Subcutaneous adipose tissue (tissue), 4 donors: ENCODE results near the gene GPRC5A. TPM values are rescaled to one million over a fixed set of nuclear protein-coding genes. Genes with fewer than 3 reads are reported as not detected.

ENCODE experiments used
- total RNA-seq, 4 donors: library from RNA; depleted of rRNA; stranded (reverse); fragments of >200 nt; gene quantifications; one replicate each; pipeline ENCODE4 v1.1.0, GENCODE V29; 2016
- TF ChIP-seq, protein P1 (sequence below): fragments of 450-650 bp; IDR thresholded peaks from one replicate; pipeline ENCODE4 v1.5.1; 2016; ENCODE audit warnings: low read depth, mild to moderate bottlenecking, control low read depth, antibody characterized with exemption, moderate library complexity

The GPRC5A gene
- total RNA-seq, 4 donors from 2014 or later = 2.7 to 15.7 (median 5.2) TPM

DNA sequence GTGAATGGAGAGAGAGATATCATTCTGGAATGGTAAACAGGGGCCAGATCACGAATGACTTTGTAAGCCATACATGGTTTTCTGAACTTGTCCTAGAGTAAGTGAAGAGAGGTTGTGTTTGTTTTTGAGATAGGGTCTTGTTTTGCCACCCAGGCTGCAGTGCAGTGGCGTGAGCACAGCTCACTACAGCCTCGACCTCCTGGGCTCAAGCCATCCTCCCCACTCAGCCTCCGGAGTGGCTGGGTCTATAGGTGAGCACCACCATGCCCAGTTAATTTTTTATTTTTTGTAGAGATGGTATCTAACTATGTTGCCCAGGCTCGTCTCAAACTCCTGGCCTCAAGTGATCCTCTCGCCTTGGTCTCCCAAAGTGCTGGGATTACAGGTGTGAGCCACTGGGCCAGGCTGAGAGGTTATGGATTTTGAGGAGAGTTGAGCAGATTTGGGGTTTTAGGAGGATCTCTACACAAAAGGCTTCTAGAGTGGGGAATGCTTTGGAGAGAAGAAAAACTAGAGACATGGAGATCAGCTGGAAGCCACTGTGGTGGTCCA lies 19.7 kb upstream of the GPRC5A start:
- TF ChIP-seq, protein P1, sequence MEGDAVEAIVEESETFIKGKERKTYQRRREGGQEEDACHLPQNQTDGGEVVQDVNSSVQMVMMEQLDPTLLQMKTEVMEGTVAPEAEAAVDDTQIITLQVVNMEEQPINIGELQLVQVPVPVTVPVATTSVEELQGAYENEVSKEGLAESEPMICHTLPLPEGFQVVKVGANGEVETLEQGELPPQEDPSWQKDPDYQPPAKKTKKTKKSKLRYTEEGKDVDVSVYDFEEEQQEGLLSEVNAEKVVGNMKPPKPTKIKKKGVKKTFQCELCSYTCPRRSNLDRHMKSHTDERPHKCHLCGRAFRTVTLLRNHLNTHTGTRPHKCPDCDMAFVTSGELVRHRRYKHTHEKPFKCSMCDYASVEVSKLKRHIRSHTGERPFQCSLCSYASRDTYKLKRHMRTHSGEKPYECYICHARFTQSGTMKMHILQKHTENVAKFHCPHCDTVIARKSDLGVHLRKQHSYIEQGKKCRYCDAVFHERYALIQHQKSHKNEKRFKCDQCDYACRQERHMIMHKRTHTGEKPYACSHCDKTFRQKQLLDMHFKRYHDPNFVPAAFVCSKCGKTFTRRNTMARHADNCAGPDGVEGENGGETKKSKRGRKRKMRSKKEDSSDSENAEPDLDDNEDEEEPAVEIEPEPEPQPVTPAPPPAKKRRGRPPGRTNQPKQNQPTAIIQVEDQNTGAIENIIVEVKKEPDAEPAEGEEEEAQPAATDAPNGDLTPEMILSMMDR = no peak

DNA sequence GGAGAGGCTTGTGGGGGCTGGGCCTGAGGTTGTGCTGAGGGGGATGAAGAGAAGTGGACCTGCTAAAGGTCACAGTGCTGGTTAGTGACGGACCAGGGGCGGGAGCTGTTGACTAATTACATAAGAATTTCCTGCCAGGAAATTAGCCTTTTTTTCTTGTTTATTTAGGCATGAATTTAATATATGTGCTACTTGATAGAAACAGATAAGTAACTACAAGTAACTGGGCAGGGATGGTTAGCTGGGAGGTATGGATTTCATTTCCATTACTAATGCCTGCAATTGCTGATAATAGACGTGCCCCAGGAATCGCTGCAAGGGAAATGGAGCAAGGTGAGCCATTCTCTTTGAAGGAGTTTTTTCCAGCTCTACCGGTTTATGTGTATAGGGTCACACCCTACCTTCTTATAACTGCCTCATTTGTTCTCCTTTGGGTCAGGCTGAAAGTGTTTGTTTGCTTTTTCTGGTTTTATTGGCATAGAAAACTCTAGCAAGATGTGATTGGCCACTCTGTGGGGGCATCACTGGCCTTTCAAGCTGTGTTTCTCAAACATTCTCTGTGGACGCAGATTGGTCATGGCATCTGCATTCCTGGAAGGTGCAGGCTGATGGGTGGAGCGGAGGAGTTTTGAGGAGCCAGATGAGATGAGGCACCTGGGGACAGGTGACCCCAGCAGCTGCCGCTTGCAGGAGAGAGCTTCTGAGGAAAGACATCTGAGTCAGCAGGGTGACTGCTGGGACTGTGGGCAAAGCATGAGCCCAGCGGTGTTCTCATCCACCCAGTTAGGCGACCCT lies 19.0 kb upstream of the GPRC5A start:
- TF ChIP-seq, protein P1 = no peak

DNA sequence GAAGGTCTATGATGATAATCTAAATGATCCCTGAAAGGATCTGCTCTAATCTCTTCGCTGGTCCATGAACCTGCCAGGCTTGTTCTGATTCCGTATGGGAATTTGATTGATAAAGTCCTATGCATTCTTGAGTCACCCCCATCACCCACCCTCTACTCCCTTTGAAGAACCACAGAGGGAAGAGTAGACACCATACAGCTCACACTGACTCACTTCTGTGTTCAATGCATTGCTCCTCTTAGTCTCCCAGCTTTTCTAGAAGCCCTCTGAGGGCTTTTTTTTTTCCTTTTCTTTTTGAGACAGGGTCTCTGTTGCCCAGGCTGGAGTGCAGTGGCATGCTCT lies 18.5 kb upstream of the GPRC5A start:
- TF ChIP-seq, protein P1 = no peak

DNA sequence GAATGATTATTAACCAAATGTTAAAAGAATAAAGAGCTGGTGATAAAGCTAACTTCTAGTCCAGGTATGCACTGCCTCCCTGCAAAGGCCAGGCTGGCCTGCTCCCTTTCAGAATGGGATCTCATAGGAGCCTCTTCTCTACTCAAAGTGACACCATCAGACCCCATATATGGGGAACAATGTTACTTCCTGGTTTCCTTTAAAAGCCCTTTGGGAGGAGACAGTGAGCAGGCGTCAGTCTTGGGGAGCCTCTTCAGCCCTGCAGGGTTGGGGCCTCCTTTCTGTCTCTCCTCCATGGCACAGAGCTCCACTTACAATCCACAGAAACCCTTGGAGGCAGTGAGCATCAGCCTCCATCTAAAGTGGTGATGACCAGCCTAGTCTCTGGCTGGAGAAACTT lies 17.3 kb upstream of the GPRC5A start:
- TF ChIP-seq, protein P1 = no peak

DNA sequence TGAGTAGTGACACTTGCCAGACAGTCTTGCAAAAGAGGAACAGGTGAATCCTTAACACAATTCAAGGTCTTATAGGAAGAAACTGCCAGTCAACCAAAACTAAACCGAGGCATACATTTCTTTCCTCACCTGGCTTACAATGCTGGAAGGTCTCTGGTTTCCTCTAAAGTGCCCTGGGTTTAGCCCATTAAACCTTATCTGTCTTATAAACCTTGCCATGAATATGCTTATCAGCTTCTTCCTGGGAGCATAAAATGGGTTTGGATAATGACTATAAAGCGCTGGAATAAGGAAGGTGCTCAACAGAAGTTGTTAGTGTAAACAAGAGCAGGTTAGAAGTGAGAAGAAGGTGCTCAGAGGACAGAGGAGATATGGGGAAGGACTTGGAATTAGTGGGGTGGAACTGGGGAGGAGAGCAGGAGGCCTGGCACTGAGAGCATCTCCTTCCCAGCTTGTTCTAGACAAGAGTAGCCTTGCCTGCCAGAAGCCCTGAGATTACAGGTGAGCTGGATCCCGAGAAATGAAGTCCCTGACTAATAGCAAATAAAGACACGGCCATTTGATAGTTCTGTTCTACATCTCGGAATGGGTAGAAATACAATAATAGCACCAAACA lies 14.1 kb upstream of the GPRC5A start:
- TF ChIP-seq, protein P1 = no peak

DNA sequence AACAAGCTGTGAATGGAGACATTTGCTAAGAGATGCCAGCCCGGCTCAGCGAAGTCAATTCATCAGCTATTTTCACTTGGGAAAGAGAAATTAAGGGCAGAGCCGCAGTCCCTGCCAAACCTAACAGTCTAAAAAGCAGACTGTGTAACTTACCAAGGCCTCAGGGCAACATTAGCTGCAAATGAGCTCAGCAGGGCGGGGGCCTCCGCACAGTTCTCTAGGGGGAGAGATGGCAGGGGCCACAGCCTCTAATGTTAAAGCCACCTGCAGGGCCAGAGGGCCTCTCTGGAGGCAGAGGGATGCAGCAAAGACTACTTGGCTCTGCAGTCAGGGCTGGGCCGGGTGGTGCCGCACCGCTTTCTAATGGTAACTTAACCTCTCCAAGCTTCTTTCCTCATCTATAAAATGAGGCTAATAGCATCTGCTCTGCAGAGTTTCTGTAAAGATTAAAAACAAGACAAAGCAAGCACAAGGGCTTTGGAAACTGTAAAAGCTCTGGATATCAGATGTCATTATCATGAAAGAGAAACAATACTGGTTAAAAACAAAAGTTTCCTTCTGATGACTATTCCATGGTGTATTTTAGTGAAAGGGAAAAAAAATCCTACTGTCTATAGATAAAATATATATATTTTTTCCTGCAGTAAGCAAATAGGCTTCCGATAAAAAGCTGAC lies 13.4 kb upstream of the GPRC5A start:
- TF ChIP-seq, protein P1 = no peak

DNA sequence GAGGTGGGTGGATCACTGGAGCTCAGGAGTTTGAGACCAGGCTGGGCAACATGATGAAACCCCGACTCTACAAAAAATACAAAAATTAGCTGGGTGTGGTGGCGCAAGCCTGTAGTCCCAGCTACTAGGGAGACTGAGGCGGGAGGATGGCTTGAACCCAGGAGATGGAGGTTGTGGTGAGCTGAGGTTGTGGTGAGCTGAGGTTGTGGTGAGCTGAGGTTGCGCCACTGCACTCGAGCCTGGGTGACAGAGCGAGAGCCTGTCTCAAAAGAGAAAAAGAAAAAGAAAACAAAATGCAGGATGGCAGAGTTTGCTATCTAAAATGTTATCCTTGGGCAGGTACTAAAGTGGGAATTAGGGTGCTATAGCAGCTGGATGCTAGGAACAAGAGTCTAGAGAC lies 10.8 kb upstream of the GPRC5A start:
- TF ChIP-seq, protein P1 = no peak
